MM.1S (cell line): ENCODE measurements around the gene TMEM121B.

ENCODE experiments used
- DNase-seq: peaks from one replicate; pipeline ENCODE4 v3.0.0-alpha.2; 2015
- H2AFZ ChIP-seq: fragments of 300-600 bp; sonication (generic); 2 replicates; pipeline ENCODE4 v1.6.0; 2016; ENCODE audit warnings: antibody characterized with exemption, low read length
- H3F3A ChIP-seq: fragments of 300-600 bp; sonication (generic); 2 replicates; pipeline ENCODE4 v1.6.1; 2016; ENCODE audit warnings: mild to moderate bottlenecking, antibody characterized with exemption, low read length, moderate library complexity, mixed read lengths; ENCODE audit not compliant: insufficient read depth
- H3K27ac ChIP-seq: fragments of 300-600 bp; sonication (generic); 2 replicates; pipeline ENCODE4 v1.5.1; 2016; ENCODE audit warnings: mild to moderate bottlenecking, low read length
- H3K27me3 ChIP-seq: fragments of 300-600 bp; sonication (generic); replicated peaks from 2 replicates; pipeline ENCODE4 v1.6.0; 2016; ENCODE audit warnings: low read length; ENCODE audit not compliant: insufficient read depth
- H3K36me3 ChIP-seq: fragments of 300-600 bp; sonication (generic); replicated peaks from 2 replicates; pipeline ENCODE4 v1.6.1; 2016; ENCODE audit warnings: mild to moderate bottlenecking, low read length, mixed read lengths; ENCODE audit not compliant: insufficient read depth
- H3K4me1 ChIP-seq: fragments of 300-600 bp; sonication (generic); 2 replicates; pipeline ENCODE4 v1.6.1; 2016; ENCODE audit warnings: low read length, mixed read lengths
- H3K4me2 ChIP-seq: fragments of 300-600 bp; sonication (generic); 2 replicates; pipeline ENCODE4 v1.6.0; 2016; ENCODE audit warnings: low read depth, low read length
- H3K4me3 ChIP-seq: fragments of 300-600 bp; sonication (generic); 2 replicates; pipeline ENCODE4 v1.5.1; 2016; ENCODE audit warnings: low read length, mixed read lengths
- H3K79me2 ChIP-seq: fragments of 300-600 bp; sonication (generic); 2 replicates; pipeline ENCODE4 v1.6.1; 2016; ENCODE audit warnings: mixed run types, low read length, mixed read lengths
- H3K9ac ChIP-seq: fragments of 300-600 bp; sonication (generic); 2 replicates; pipeline ENCODE4 v1.6.1; 2016; ENCODE audit warnings: low read length, mixed read lengths
- H3K9me2 ChIP-seq: fragments of 300-600 bp; sonication (generic); replicated peaks from 2 replicates; pipeline ENCODE4 v1.6.1; 2016; ENCODE audit warnings: mild to moderate bottlenecking, low read length, mixed read lengths; ENCODE audit not compliant: insufficient read depth
- H3K9me3 ChIP-seq: fragments of 300-600 bp; sonication (generic); replicated peaks from 2 replicates; pipeline ENCODE4 v1.6.1; 2016; ENCODE audit warnings: mild to moderate bottlenecking, low read length, mixed read lengths; ENCODE audit not compliant: insufficient read depth
- H4K20me1 ChIP-seq: fragments of 300-600 bp; sonication (generic); 2 replicates; pipeline ENCODE4 v1.6.1; 2016; ENCODE audit warnings: mild to moderate bottlenecking, low read length, moderate library complexity, mixed read lengths; ENCODE audit not compliant: insufficient read depth
- EZH2 ChIP-seq: fragments of 300-600 bp; sonication (generic); optimal IDR thresholded peaks from 2 replicates; pipeline ENCODE3; 2017; ENCODE audit warnings: low read depth, mild to moderate bottlenecking, antibody characterized with exemption, low read length, mixed read lengths
- EZH2phosphoT487 ChIP-seq: fragments of 300-600 bp; sonication (generic); IDR thresholded peaks from 2 replicates; pipeline ENCODE4 v1.6.1; 2018; ENCODE audit warnings: antibody characterized with exemption, low read length
- TF ChIP-seq, protein P1 (sequence below): fragments of 300-600 bp; sonication (generic); IDR thresholded peaks from 2 replicates; pipeline ENCODE4 v1.5.1; 2016; ENCODE audit warnings: antibody characterized with exemption, low read length, mixed read lengths

TMEM121B gene

DNA sequence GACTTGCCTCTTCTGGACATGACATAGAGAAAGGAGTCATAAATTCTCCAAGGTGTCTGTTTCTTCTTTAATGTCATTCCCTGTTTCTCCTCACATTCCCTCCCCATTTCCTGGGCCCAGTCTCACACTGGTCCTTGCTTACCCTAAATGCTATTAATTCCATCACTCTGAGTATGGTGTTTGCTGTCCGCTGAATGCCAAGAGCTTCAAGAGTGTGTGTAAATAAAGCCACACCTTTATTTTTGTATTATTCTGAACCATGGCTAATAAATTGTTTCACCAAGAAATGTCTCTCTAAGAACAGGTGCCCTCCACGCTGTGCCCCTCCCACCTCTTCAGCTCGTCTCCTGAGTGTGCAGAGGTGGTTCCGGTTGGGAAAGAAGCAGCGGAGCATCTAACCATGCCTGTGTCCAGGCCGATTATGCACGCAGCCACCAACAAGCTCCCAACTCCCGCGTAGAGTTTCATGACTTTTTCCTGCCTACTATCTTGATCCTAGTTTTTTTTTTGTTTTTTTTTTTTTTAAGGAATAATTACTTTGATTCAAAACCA lies 8.6 kb downstream of the TMEM121B start:
- Histone ChIP-seq H3K9me2 (no peaks in the 10 kb centered on the region), H3K4me2 (no peak overlapping the region), H3K9me3 (no peaks in the 10 kb centered on the region), H3K4me3 (no peak overlapping the region), H3K36me3 (no peaks in the 10 kb centered on the region), H3K79me2 (no peaks in the 10 kb centered on the region), H2AFZ (no peak overlapping the region), H3K27ac (no peak overlapping the region), H3K9ac (no peak overlapping the region), H3F3A (no peaks in the 10 kb centered on the region), H3K4me1 (peaks cover 7% of the 10 kb centered on the region; the same call in 1 of the 2 replicates), H3K27me3 (no peaks in the 10 kb centered on the region), H4K20me1 (no peaks in the 10 kb centered on the region)
- TF ChIP-seq, protein P1, sequence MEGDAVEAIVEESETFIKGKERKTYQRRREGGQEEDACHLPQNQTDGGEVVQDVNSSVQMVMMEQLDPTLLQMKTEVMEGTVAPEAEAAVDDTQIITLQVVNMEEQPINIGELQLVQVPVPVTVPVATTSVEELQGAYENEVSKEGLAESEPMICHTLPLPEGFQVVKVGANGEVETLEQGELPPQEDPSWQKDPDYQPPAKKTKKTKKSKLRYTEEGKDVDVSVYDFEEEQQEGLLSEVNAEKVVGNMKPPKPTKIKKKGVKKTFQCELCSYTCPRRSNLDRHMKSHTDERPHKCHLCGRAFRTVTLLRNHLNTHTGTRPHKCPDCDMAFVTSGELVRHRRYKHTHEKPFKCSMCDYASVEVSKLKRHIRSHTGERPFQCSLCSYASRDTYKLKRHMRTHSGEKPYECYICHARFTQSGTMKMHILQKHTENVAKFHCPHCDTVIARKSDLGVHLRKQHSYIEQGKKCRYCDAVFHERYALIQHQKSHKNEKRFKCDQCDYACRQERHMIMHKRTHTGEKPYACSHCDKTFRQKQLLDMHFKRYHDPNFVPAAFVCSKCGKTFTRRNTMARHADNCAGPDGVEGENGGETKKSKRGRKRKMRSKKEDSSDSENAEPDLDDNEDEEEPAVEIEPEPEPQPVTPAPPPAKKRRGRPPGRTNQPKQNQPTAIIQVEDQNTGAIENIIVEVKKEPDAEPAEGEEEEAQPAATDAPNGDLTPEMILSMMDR, result no peak
- no peak for DNase-seq

DNA sequence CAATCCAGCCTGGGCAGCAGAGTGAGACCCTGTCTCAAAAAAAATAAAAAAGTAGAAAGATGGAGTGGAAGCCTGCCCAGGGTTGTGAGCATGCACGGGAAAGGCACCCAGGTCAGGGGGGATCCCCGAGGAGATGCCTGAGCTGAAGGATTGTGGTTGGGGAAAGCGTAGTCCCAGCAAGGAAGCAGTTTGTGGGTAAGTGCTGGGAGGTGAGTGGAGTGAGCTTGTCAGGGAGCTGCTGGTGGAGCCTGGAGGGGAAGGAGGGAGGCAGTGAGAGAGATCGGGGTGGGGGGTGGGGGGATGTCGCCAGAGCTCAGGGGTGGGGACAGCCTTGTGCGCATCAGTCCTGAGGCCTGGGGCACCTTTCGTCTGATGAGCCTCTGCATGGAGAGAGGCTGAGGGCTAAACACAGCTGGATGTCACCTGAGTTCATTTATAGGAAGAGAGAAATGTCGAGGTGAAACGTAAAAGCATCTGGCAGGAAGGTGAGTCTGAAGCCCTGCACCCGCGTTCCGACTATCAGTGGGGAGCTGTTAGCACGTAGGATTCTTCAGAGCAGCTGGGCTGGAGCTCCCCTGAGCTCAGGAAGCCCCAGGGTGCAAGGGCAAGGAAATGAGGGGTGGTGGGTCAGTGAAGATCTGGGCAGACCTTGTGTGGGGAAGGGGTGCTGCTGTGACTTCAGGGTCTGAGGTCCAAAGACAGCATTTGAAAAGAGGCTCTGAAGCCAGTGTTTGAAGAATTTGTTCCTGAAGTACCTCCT lies 10.2 kb downstream of the TMEM121B start:
- Histone ChIP-seq H3K27me3 (no peaks in the 10 kb centered on the region), H3K9ac (no peak overlapping the region), H3K27ac (no peak overlapping the region), H4K20me1 (no peaks in the 10 kb centered on the region), H2AFZ (no peak overlapping the region), H3K4me3 (no peak overlapping the region), H3K9me2 (no peaks in the 10 kb centered on the region), H3K4me1 (peaks cover under 1% of the 10 kb centered on the region; the same call in 1 of the 2 replicates), H3K36me3 (no peaks in the 10 kb centered on the region), H3K9me3 (no peaks in the 10 kb centered on the region), H3F3A (0 out of 2 replicates have a peak, but pooled peaks cover 4% of the 10 kb centered on the region), H3K79me2 (no peaks in the 10 kb centered on the region), H3K4me2 (no peak overlapping the region)
- TF ChIP-seq, protein P1, result no peak
- no peak for TF ChIP-seq EZH2phosphoT487
- no peak for TF ChIP-seq EZH2
- no peak for DNase-seq

DNA sequence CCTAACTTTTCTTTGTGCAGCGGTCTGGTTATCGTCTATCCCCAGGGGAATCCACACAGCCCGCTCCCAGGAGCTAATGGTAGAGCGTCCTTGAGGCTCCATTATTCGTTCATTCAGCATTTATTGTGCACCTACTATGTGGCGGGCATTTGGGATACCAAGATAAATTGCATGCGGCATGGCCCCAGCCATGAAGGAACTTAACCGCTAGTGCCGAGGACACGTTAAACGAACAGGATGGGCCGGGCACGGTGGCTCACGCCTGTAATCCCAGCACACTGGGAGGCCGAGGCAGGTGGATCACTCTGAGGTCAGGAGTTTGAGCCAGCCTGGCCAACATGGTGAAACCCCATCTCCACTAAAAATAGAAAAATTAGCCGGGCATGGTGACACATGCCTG lies 11.2 kb downstream of the TMEM121B start:
- Histone ChIP-seq H3K4me1 (no peaks in the 10 kb centered on the region), H3F3A (0 out of 2 replicates have a peak, but pooled peaks cover 4% of the 10 kb centered on the region)

More for the DNA sequence above, 11.2 kb downstream of the TMEM121B start:
- no peaks in the 10 kb centered on the region for H3K79me2 ChIP-seq
- no peak overlapping the region for H3K27ac ChIP-seq
- H3K36me3 ChIP-seq, result no peaks in the 10 kb centered on the region
- H3K9ac ChIP-seq, result no peak overlapping the region
- DNase-seq, result no peak
- H3K27me3 ChIP-seq, result no peaks in the 10 kb centered on the region
- TF ChIP-seq, protein P1, result no peak
- TF ChIP-seq EZH2, result no peak
- TF ChIP-seq EZH2phosphoT487, result no peak
- no peak overlapping the region for H3K4me3 ChIP-seq
- H4K20me1 ChIP-seq, result no peaks in the 10 kb centered on the region
- no peaks in the 10 kb centered on the region for H3K9me2 ChIP-seq
- no peaks in the 10 kb centered on the region for H3K9me3 ChIP-seq
- no peak overlapping the region for H3K4me2 ChIP-seq
- H2AFZ ChIP-seq, result no peak overlapping the region
